Tibial nerve (tissue), 4 donors: ENCODE results near the gene AMPD2. TPM values are rescaled to one million over a fixed set of nuclear protein-coding genes. Genes with fewer than 3 reads are reported as not detected.

Experiments used
- DNase-seq, 2 donors: peaks; one replicate each; pipeline ENCODE4 v3.0.0-alpha.2; 2019; ENCODE audit warnings: low spot score in 2 of 2
- H3K27ac ChIP-seq, 4 donors: fragments of 200-600 bp; sonication (generic) in 3 of 4; one replicate each; pipeline ENCODE4 v1.5.1; 2017 to 2019; ENCODE audit warnings: mild to moderate bottlenecking in 1 of 4
- H3K27me3 ChIP-seq, 2 donors: fragments of 200-600 bp; sonication (generic) in 1 of 2; one replicate each; pipeline versions ENCODE4 v1.5.1 to v1.6.0; 2017 to 2019
- H3K36me3 ChIP-seq, 3 donors: fragments of 200-600 bp; sonication (generic); one replicate each; pipeline ENCODE4 v1.5.1; 2018 to 2019
- H3K4me1 ChIP-seq, 4 donors: fragments of 200-600 bp; sonication (generic) in 3 of 4; one replicate each; pipeline ENCODE4 v1.5.1; 2017 to 2019
- H3K4me3 ChIP-seq, 4 donors: fragments of 200-600 bp; sonication (generic) in 3 of 4; one replicate each; pipeline ENCODE4 v1.5.1; 2017 to 2019; ENCODE audit warnings: mild to moderate bottlenecking in 1 of 4, moderate library complexity in 1 of 4
- H3K9me3 ChIP-seq, 4 donors: fragments of 200-600 bp; sonication (generic) in 3 of 4; one replicate each; pipeline ENCODE4 v1.5.1; 2017 to 2019
- CTCF ChIP-seq, 5 experiments: fragments of 200-600 bp in 3 of 5; fragments of 450-650 bp in 2 of 5; sonication (generic) in 3 of 5; IDR thresholded peaks; one replicate each; pipeline ENCODE4 v1.5.1; 2016 to 2019; ENCODE audit warnings: antibody characterized with exemption in 5 of 5, mild to moderate bottlenecking in 3 of 5, moderate library complexity in 2 of 5
- EP300 ChIP-seq, 2 donors: sonication (generic); formaldehyde crosslinking; IDR thresholded peaks; one replicate each; pipeline ENCODE4 v1.6.1; 2017; ENCODE audit warnings: antibody characterized with exemption in 2 of 2, mild to moderate bottlenecking in 1 of 2
- POLR2A ChIP-seq, 2 donors: fragments of 450-650 bp; IDR thresholded peaks; one replicate each; pipeline ENCODE4 v1.6.1; 2017; ENCODE audit warnings: antibody characterized with exemption in 2 of 2, mild to moderate bottlenecking in 2 of 2, moderate library complexity in 2 of 2
- WGBS, 2 donors: methylation state at CpG; one replicate each; pipeline ENCODE4 v1.1.5; 2018; 5-methylcytosine and 5-hydroxymethylcytosine counted together
- total RNA-seq, 4 donors: library from RNA; depleted of rRNA; stranded (reverse); fragments of >200 nt; gene quantifications; one replicate each; pipeline ENCODE4 v1.1.0, GENCODE V29; 2016

Gene AMPD2
- total RNA-seq, 4 donors from 2014 or later = 70.6 to 113 (median 94.7) TPM

GRCh38 chr1:109582021-109582420 is 37.6 kb upstream of the AMPD2 start:
- Histone ChIP-seq H3K27me3 (no peaks in the 10 kb centered on the region), H3K27ac (no peak overlapping the region), H3K4me3 (no peak overlapping the region), H3K36me3 (peaks cover 5 to 81% (median 15%) of the 10 kb centered on the region in 3 donors), H3K9me3 (no peaks in the 10 kb centered on the region), H3K4me1 (no peaks in the 10 kb centered on the region)
- TF ChIP-seq POLR2A (IDR thresholded peaks at IDR 0.05) (no peak), EP300 (IDR thresholded peaks at IDR 0.05) (no peak), CTCF (IDR thresholded peaks at IDR 0.05) (no peak)
- WGBS, 2 donors = 85 to 87% methylated on average over 2 of the region's 2 CpGs
- no peak for DNase-seq

GRCh38 chr1:109584766-109585165 is 34.9 kb upstream of the AMPD2 start:
- Histone ChIP-seq H3K9me3 (no peaks in the 10 kb centered on the region), H3K27ac (no peak overlapping the region), H3K4me3 (no peak overlapping the region), H3K27me3 (no peaks in the 10 kb centered on the region), H3K4me1 (no peaks in the 10 kb centered on the region), H3K36me3 (peaks cover 8 to 97% (median 19%) of the 10 kb centered on the region in 3 donors)
- WGBS, 2 donors = 78 to 82% methylated on average over 1 of the region's 1 CpG
- DNase-seq = no peak
- TF ChIP-seq CTCF (IDR thresholded peaks at IDR 0.05) (no peak), EP300 (IDR thresholded peaks at IDR 0.05) (no peak), POLR2A (IDR thresholded peaks at IDR 0.05) (no peak)

GRCh38 chr1:109586055-109586454 is 33.6 kb upstream of the AMPD2 start:
- peaks cover 8 to 97% (median 13%) of the 10 kb centered on the region in 3 donors for H3K36me3 ChIP-seq
- H3K4me3 ChIP-seq = no peak overlapping the region

GRCh38 chr1:109589177-109589576 is 30.5 kb upstream of the AMPD2 start:
- no peak for DNase-seq
- Histone ChIP-seq H3K9me3 (no peaks in the 10 kb centered on the region), H3K27me3 (no peaks in the 10 kb centered on the region), H3K4me1 (no peaks in the 10 kb centered on the region), H3K36me3 (peaks cover 4 to 96% (median 13%) of the 10 kb centered on the region in 3 donors), H3K27ac (no peak overlapping the region), H3K4me3 (no peak overlapping the region)
- TF ChIP-seq CTCF (IDR thresholded peaks at IDR 0.05) = no peak
- TF ChIP-seq EP300 (IDR thresholded peaks at IDR 0.05) = no peak
- no peak for TF ChIP-seq POLR2A (IDR thresholded peaks at IDR 0.05)
- 75 to 82% methylated on average over 3 of the region's 3 CpGs for WGBS, 2 donors

More at GRCh38 chr1:109586055-109586454, 33.6 kb upstream of the AMPD2 start:
- 90% methylated on average over 3 of the region's 3 CpGs for WGBS, 2 donors
- Histone ChIP-seq H3K9me3 (no peaks in the 10 kb centered on the region), H3K27ac (no peak overlapping the region), H3K4me1 (no peaks in the 10 kb centered on the region), H3K27me3 (no peaks in the 10 kb centered on the region)
- no peak for DNase-seq
- no peak for TF ChIP-seq CTCF (IDR thresholded peaks at IDR 0.05)
- TF ChIP-seq EP300 (IDR thresholded peaks at IDR 0.05) = no peak
- no peak for TF ChIP-seq POLR2A (IDR thresholded peaks at IDR 0.05)

- peaks cover 4 to 96% (median 13%) of the 10 kb centered on the region in 3 donors for H3K36me3 ChIP-seq
- no peak overlapping the region for H3K4me3 ChIP-seq
- no peaks in the 10 kb centered on the region for H3K4me1 ChIP-seq
- TF ChIP-seq EP300 (IDR thresholded peaks at IDR 0.05) (no peak), POLR2A (IDR thresholded peaks at IDR 0.05) (no peak)
- no peak overlapping the region for H3K27ac ChIP-seq
- DNase-seq = no peak
- no peaks in the 10 kb centered on the region for H3K9me3 ChIP-seq
- no peaks in the 10 kb centered on the region for H3K27me3 ChIP-seq
Observed at GRCh38 chr1:109589679-109590078, 30.0 kb upstream of the AMPD2 start.

- Histone ChIP-seq H3K9me3 (no peaks in the 10 kb centered on the region), H3K4me3 (no peak overlapping the region), H3K4me1 (no peaks in the 10 kb centered on the region), H3K27ac (no peak overlapping the region), H3K36me3 (peaks cover 0 to 87% (median 0%) of the 10 kb centered on the region in 3 donors), H3K27me3 (no peaks in the 10 kb centered on the region)
- DNase-seq = no peak
- TF ChIP-seq CTCF (IDR thresholded peaks at IDR 0.05) = no peak
- TF ChIP-seq POLR2A (IDR thresholded peaks at IDR 0.05) = no peak
- no peak for TF ChIP-seq EP300 (IDR thresholded peaks at IDR 0.05)
Observed at GRCh38 chr1:109592916-109593315, 26.7 kb upstream of the AMPD2 start.
